NB4 (cell line): ENCODE measurements around the gene DNAH11.

Source experiments
- CTCF ChIP-seq: IDR thresholded peaks from one replicate; pipeline ENCODE4 v1.5.1; 2012; ENCODE audit warnings: low read depth, low read length
- MAX ChIP-seq: IDR thresholded peaks from 2 replicates; pipeline ENCODE4 v1.6.1; 2011; ENCODE audit warnings: low read depth, low read length
- MYC ChIP-seq: IDR thresholded peaks from 2 replicates; pipeline ENCODE4 v1.6.1; 2011; ENCODE audit warnings: low read depth, low read length
- POLR2A ChIP-seq: IDR thresholded peaks from 2 replicates; pipeline ENCODE4 v1.6.1; 2011; ENCODE audit warnings: mild to moderate bottlenecking; ENCODE audit not compliant: insufficient read length; ENCODE audit errors: extremely low read depth

- TF ChIP-seq POLR2A = no peak
- TF ChIP-seq CTCF = no peak
- no peak for TF ChIP-seq MAX
- no peak for TF ChIP-seq MYC
Measured at GRCh38 chr7:21733837-21734236, 191.0 kb downstream of the DNAH11 start.
